ENCODE data around the gene TOX2. TPM values are rescaled to one million over a fixed set of nuclear protein-coding genes. Genes with fewer than 3 reads are reported as not detected.

TOX2 gene
- total RNA-seq, 1 donor from 2014 or later = 0.16 TPM

DNA sequence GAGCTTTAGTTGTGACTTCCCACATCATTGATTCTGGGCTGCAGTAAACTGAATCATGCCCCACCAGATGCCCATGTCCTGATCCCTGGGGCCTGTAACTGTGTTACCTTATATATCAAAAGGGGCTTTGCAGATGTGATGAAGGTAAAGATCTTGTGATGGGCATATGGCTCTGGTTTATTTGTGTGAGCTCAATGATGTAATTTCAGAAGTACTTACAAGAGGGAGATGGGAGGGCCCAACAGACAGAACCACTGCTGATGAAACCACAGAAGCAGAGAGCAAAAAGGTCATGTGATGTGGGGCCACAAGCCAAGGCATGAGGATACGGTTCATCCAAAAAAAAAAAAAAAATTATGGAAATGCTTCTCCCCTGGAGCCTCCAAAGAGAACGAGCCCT, 118.7 kb downstream of the TOX2 start:
- peaks cover 72% of the 10 kb centered on the region for H3K27me3 Mint-ChIP-seq (ENCODE audit: low read depth, unreplicated experiment)
- no peak overlapping the region for H3K27ac Mint-ChIP-seq (ENCODE audit: unreplicated experiment)

GRCh38 chr20:44033873-44034272, 119.2 kb downstream of the TOX2 start:
- no peak overlapping the region for H3K9ac ChIP-seq (ENCODE audit: low read length)
- no peak overlapping the region for H3K27ac ChIP-seq (ENCODE audit: low read depth, low read length)
- H3K36me3 Mint-ChIP-seq (ENCODE audit: low read depth, unreplicated experiment) = peaks cover 5% of the 10 kb centered on the region
- peaks cover 13% of the 10 kb centered on the region for H4K20me1 ChIP-seq (ENCODE audit: insufficient read depth, low read length)
- H3K4me1 Mint-ChIP-seq (ENCODE audit: low read depth, unreplicated experiment) = no peaks in the 10 kb centered on the region
- TF ChIP-seq EZH2 (IDR thresholded peaks at IDR 0.05; ENCODE audit: insufficient read depth, low read length) = no peak
- TF ChIP-seq CTCF (IDR thresholded peaks at IDR 0.05; ENCODE audit: insufficient read depth, low read depth, low read length) = no peak
- H3K4me3 ChIP-seq (ENCODE audit: insufficient read depth, low read depth, low read length) = no peak overlapping the region
- H3K4me1 ChIP-seq (ENCODE audit: insufficient read depth, low read length) = no peaks in the 10 kb centered on the region
- H3K4me3 Mint-ChIP-seq (ENCODE audit: unreplicated experiment) = no peak overlapping the region
- peaks cover 2% of the 10 kb centered on the region for H3K27me3 ChIP-seq (ENCODE audit: insufficient read depth, low read length)
- DNase-seq (ENCODE audit: low read depth) (no peak), FAIRE-seq (no peak)
- no peaks in the 10 kb centered on the region for H3K9me3 ChIP-seq (ENCODE audit: insufficient read depth, low read depth, low read length)
- H3K9me3 Mint-ChIP-seq (ENCODE audit: unreplicated experiment) = peaks cover 18% of the 10 kb centered on the region
- no peak overlapping the region for H2AFZ ChIP-seq (ENCODE audit: low read depth, low read length)
- H3K36me3 ChIP-seq (ENCODE audit: insufficient read depth, low read length) = no peaks in the 10 kb centered on the region
- no peaks in the 10 kb centered on the region for H3K79me2 ChIP-seq (ENCODE audit: insufficient read depth, low read length)
- no peak overlapping the region for H3K4me2 ChIP-seq (ENCODE audit: low read length)
- peaks cover 70% of the 10 kb centered on the region for H3K27me3 Mint-ChIP-seq (ENCODE audit: low read depth, unreplicated experiment)
- H3K27ac Mint-ChIP-seq (ENCODE audit: unreplicated experiment) = no peak overlapping the region

More for the DNA sequence above, 118.7 kb downstream of the TOX2 start:
- Histone ChIP-seq H3K79me2 (ENCODE audit: insufficient read depth, low read length) (no peaks in the 10 kb centered on the region), H3K27ac (ENCODE audit: low read depth, low read length) (no peak overlapping the region), H3K9ac (ENCODE audit: low read length) (no peak overlapping the region), H3K36me3 (ENCODE audit: insufficient read depth, low read length) (no peaks in the 10 kb centered on the region), H3K9me3 (ENCODE audit: insufficient read depth, low read depth, low read length) (no peaks in the 10 kb centered on the region), H3K4me2 (ENCODE audit: low read length) (no peak overlapping the region), H4K20me1 (ENCODE audit: insufficient read depth, low read length) (peaks cover 19% of the 10 kb centered on the region), H3K4me3 (ENCODE audit: insufficient read depth, low read depth, low read length) (no peak overlapping the region), H2AFZ (ENCODE audit: low read depth, low read length) (no peak overlapping the region), H3K4me1 (ENCODE audit: insufficient read depth, low read length) (no peaks in the 10 kb centered on the region), H3K27me3 (ENCODE audit: insufficient read depth, low read length) (peaks cover 2% of the 10 kb centered on the region)
- Mint-ChIP-seq H3K4me3 (ENCODE audit: unreplicated experiment) (no peak overlapping the region), H3K9me3 (ENCODE audit: unreplicated experiment) (peaks cover 18% of the 10 kb centered on the region), H3K36me3 (ENCODE audit: low read depth, unreplicated experiment) (peaks cover 5% of the 10 kb centered on the region), H3K4me1 (ENCODE audit: low read depth, unreplicated experiment) (no peaks in the 10 kb centered on the region)
- no peak for TF ChIP-seq EZH2 (IDR thresholded peaks at IDR 0.05; ENCODE audit: insufficient read depth, low read length)
- TF ChIP-seq CTCF (IDR thresholded peaks at IDR 0.05; ENCODE audit: insufficient read depth, low read depth, low read length) = no peak
- FAIRE-seq (no peak), DNase-seq (ENCODE audit: low read depth) (no peak)

DNA sequence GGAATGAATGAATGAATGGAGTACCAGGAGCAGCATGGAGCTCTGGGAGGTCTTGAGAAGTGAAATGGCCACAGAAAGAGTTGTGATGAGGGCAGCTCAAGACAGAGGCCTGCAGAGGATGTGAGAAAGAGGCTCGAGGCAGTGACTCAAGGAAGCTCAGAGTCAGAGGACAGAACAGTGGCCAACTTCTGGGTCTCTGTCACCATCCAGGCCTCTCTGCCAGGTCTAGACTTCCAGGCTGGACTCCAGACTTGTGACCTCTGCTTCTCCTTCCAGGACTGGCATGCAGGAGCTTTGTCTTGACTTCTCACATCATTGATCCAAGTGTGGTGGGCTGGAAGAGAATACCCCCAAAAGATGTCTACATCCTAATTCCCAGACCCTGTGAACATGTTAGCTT, 119.8 kb downstream of the TOX2 start:
- H3K4me1 Mint-ChIP-seq (ENCODE audit: low read depth, unreplicated experiment) = no peaks in the 10 kb centered on the region
- FAIRE-seq (no peak), DNase-seq (ENCODE audit: low read depth) (no peak)
- TF ChIP-seq EZH2 (IDR thresholded peaks at IDR 0.05; ENCODE audit: insufficient read depth, low read length) (no peak), CTCF (IDR thresholded peaks at IDR 0.05; ENCODE audit: insufficient read depth, low read depth, low read length) (no peak)
- no peak overlapping the region for H3K4me2 ChIP-seq (ENCODE audit: low read length)
- no peak overlapping the region for H3K27ac ChIP-seq (ENCODE audit: low read depth, low read length)
- no peaks in the 10 kb centered on the region for H3K9me3 ChIP-seq (ENCODE audit: insufficient read depth, low read depth, low read length)
- H3K27me3 Mint-ChIP-seq (ENCODE audit: low read depth, unreplicated experiment) = peaks cover 72% of the 10 kb centered on the region
- no peak overlapping the region for H3K4me3 Mint-ChIP-seq (ENCODE audit: unreplicated experiment)
- H3K9me3 Mint-ChIP-seq (ENCODE audit: unreplicated experiment) = peaks cover 18% of the 10 kb centered on the region
- H3K4me3 ChIP-seq (ENCODE audit: insufficient read depth, low read depth, low read length) = no peak overlapping the region
- no peak overlapping the region for H3K9ac ChIP-seq (ENCODE audit: low read length)
- H2AFZ ChIP-seq (ENCODE audit: low read depth, low read length) = no peak overlapping the region
- peaks cover 5% of the 10 kb centered on the region for H3K36me3 Mint-ChIP-seq (ENCODE audit: low read depth, unreplicated experiment)
- no peak overlapping the region for H3K27ac Mint-ChIP-seq (ENCODE audit: unreplicated experiment)
- H3K27me3 ChIP-seq (ENCODE audit: insufficient read depth, low read length) = peaks cover 4% of the 10 kb centered on the region
- H3K4me1 ChIP-seq (ENCODE audit: insufficient read depth, low read length) = no peaks in the 10 kb centered on the region
- H3K79me2 ChIP-seq (ENCODE audit: insufficient read depth, low read length) = no peaks in the 10 kb centered on the region
- peaks cover 11% of the 10 kb centered on the region for H4K20me1 ChIP-seq (ENCODE audit: insufficient read depth, low read length)
- H3K36me3 ChIP-seq (ENCODE audit: insufficient read depth, low read length) = no peaks in the 10 kb centered on the region
